Spleen (tissue), 7 donors: ENCODE results near the gene PNPLA1.

ENCODE experiments used
- POLR2A ChIP-seq, 3 donors: fragments of 450-650 bp; IDR thresholded peaks; one replicate each; pipeline ENCODE4 v1.5.1; 2017; ENCODE audit warnings: antibody characterized with exemption in 3 of 3, mild to moderate bottlenecking in 1 of 3
- POLR2AphosphoS5 ChIP-seq, 3 donors: sonication (generic); formaldehyde crosslinking; IDR thresholded peaks; one replicate each; pipeline ENCODE4 v1.5.1; 2017; ENCODE audit warnings: antibody characterized with exemption in 3 of 3
- TF ChIP-seq, protein P1 (sequence below), 11 experiments: fragments of 200-600 bp in 7 of 11; fragments of 450-650 bp in 4 of 11; sonication (generic) in 4 of 11; IDR thresholded peaks in 8 of 11; conservative IDR thresholded peaks in 3 of 11; 1 replicate in 7 of 11; 2 replicates in 4 of 11; pipeline versions ENCODE4 v1.4.0 to v1.8.0; 2016 to 2021; ENCODE audit warnings: antibody characterized with exemption in 11 of 11, inconsistent platforms in 4 of 11, mild to moderate bottlenecking in 1 of 11
- donor health status: DM: no; HTN: no; CAD: no; lungs with moderate emphysema.
- donor health status: DM: no; HTN: no; CAD: no.
- donor health status: DM: no; HTN: no; CAD: no.

DNA sequence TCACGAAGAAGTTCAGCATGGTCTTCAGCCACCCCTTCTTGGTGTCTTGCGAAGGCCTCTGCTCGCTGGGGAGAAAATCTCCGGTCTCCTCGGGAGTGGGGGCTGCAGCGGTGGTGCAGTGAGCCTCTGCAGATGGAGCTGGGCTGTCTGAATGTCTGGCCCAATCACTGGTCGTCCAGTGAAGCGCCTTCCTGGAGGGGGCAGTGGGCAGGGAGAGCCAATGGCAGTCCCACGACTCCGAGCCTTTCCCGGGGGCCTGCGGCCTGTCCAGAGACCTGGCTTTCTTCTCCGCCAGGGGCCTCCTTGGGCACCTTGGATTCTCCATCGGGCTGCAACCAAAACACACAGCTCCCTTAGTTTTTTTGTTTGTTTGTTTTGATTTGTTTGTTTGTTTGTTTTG is 60.5 kb downstream of the PNPLA1 start:
- TF ChIP-seq, protein P1, sequence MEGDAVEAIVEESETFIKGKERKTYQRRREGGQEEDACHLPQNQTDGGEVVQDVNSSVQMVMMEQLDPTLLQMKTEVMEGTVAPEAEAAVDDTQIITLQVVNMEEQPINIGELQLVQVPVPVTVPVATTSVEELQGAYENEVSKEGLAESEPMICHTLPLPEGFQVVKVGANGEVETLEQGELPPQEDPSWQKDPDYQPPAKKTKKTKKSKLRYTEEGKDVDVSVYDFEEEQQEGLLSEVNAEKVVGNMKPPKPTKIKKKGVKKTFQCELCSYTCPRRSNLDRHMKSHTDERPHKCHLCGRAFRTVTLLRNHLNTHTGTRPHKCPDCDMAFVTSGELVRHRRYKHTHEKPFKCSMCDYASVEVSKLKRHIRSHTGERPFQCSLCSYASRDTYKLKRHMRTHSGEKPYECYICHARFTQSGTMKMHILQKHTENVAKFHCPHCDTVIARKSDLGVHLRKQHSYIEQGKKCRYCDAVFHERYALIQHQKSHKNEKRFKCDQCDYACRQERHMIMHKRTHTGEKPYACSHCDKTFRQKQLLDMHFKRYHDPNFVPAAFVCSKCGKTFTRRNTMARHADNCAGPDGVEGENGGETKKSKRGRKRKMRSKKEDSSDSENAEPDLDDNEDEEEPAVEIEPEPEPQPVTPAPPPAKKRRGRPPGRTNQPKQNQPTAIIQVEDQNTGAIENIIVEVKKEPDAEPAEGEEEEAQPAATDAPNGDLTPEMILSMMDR (IDR thresholded peaks at IDR 0.05 in 8 of 11, conservative IDR thresholded peaks at IDR 0.05 in 3 of 11): no peak
- TF ChIP-seq POLR2A (IDR thresholded peaks at IDR 0.05): no peak
- TF ChIP-seq POLR2AphosphoS5 (IDR thresholded peaks at IDR 0.05): no peak
